Measurements from ENCODE around the gene CDK5R2. TPM values are rescaled to one million over a fixed set of nuclear protein-coding genes. Genes with fewer than 3 reads are reported as not detected.

Gene CDK5R2
- total RNA-seq, 6 experiments from 2014 or later = not detected

DNA sequence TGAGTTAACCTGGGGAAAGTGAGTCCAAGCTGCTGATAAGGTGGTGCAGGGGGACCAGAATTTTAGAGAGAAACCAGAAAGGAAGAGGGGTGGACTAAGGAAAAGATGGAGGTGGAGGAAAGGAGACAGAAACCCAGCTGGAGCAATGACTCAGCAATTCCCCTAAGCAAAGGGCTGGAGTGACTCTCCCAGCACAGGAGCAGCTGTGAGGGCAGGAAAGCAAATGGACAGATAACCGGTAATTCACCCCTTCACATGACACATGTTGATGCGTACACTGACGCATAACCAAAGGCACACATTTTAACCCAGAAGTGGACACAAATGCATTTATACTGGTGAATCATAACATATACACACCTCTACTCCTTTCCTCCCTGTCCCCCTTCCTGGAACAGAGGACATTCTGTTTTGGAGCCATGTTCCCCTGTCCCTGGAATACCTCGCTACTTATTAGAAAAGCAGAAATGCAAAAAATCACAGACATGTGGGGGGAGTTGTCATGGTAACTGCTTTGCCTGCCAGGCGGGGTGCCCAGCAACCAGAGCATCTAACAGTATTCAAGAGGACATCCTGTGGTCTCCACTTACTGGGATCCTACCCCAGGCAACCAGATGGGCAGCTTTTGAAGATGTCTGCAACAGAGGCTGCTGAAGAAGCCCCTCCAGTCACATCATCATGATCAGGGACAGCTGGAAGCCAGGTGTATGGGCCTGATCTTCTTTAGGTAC is 4.7 kb downstream of the CDK5R2 start:
- Histone ChIP-seq H3K9me3 (no peaks in the 10 kb centered on the region), H3K36me3 (no peaks in the 10 kb centered on the region), H3K4me1 (no peaks in the 10 kb centered on the region), H3K4me3 (no peak overlapping the region), H3K27me3 (peaks cover 0 to 16% of the 10 kb centered on the region in 2 donors), H3K27ac (no peak overlapping the region)
- TF ChIP-seq, protein P1, sequence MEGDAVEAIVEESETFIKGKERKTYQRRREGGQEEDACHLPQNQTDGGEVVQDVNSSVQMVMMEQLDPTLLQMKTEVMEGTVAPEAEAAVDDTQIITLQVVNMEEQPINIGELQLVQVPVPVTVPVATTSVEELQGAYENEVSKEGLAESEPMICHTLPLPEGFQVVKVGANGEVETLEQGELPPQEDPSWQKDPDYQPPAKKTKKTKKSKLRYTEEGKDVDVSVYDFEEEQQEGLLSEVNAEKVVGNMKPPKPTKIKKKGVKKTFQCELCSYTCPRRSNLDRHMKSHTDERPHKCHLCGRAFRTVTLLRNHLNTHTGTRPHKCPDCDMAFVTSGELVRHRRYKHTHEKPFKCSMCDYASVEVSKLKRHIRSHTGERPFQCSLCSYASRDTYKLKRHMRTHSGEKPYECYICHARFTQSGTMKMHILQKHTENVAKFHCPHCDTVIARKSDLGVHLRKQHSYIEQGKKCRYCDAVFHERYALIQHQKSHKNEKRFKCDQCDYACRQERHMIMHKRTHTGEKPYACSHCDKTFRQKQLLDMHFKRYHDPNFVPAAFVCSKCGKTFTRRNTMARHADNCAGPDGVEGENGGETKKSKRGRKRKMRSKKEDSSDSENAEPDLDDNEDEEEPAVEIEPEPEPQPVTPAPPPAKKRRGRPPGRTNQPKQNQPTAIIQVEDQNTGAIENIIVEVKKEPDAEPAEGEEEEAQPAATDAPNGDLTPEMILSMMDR (IDR thresholded peaks at IDR 0.05) = no peak
- no peak for TF ChIP-seq POLR2A (IDR thresholded peaks at IDR 0.05)
- peak in 1 of 3 donors; percentile 6 for DNase-seq
- intact Hi-C loops (cut with DNase I) = no loop called here
- WGBS (ENCODE audit: insufficient coverage, low coverage, low lambda C conversion rate, missing lambda C conversion rate) = 23% methylated on average over 5 of the region's 5 CpGs
- no peak for ATAC-seq

DNA sequence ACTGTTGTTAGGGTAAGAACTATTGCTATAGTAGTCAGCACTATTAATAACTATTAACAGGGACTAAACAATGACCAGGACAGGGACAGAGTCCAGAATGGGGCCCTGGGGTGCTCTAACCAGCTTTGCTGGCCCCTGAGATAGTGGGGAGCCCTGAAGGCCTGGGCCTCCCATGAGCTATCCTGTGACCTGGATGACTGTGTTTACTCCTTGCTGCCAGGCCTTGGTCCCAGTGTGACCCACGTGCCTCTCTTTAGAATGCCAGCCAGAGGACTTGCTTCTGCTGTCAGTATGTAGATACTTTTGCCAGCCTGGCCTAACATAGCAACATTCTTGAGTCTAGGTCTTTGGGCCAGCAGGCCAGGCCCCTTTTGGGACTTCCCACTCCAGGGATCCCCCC is 11.4 kb downstream of the CDK5R2 start:
- H3K27ac ChIP-seq = no peak overlapping the region
- no peak for TF ChIP-seq POLR2A (IDR thresholded peaks at IDR 0.05)
- TF ChIP-seq, protein P1 (IDR thresholded peaks at IDR 0.05) = no peak
- intact Hi-C loops (cut with DNase I) = no loop called here
- H3K4me3 ChIP-seq = no peak overlapping the region
- WGBS (ENCODE audit: insufficient coverage, low coverage, low lambda C conversion rate, missing lambda C conversion rate) = 13% methylated on average over 1 of the region's 1 CpG
- DNase-seq = no peak
- ATAC-seq = no peak
- no peaks in the 10 kb centered on the region for H3K4me1 ChIP-seq
- H3K9me3 ChIP-seq = no peaks in the 10 kb centered on the region
- no peaks in the 10 kb centered on the region for H3K27me3 ChIP-seq
- no peaks in the 10 kb centered on the region for H3K36me3 ChIP-seq

DNA sequence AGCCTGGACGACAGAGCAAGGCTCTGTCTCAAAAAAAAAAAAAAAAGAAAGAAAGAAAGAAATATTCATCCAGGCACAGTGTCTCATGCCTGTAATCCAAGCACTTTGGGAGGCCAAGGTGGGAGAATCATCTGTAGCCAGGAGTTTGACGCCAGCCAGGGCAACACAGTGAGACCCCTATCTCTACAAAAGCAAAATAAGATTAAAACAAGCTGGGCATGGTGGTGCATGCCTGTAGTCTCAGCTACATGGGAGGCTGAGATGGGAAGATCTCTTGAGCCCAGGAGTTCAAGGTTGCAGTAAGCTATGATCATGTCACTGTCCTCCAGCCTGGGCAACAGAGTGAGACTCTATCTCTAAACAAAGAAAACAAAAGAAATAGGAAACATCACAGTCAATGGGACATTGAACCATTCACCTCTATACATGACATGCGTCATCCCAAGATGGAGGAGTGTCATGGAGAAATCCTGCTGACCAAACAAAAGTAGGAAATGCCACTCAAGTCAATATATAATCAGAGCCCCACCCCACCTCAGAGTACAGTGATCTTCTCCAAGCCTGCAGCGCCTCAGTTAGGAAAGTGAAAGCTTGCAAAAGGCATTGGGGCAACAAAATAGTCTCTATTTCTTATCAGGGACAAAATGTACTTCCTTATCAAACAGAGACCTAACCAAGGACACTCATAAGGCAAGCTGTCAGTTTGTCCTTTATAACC is 15.8 kb downstream of the CDK5R2 start:
- TF ChIP-seq, protein P1 (IDR thresholded peaks at IDR 0.05) = no peak
- TF ChIP-seq POLR2A (IDR thresholded peaks at IDR 0.05) = no peak
- Histone ChIP-seq H3K4me3 (no peak overlapping the region), H3K27me3 (no peaks in the 10 kb centered on the region), H3K9me3 (no peaks in the 10 kb centered on the region), H3K4me1 (no peaks in the 10 kb centered on the region), H3K36me3 (no peaks in the 10 kb centered on the region), H3K27ac (no peak overlapping the region)
- DNase-seq = no peak
- intact Hi-C loops (cut with DNase I) = no loop called here
- 47% methylated on average over 4 of the region's 4 CpGs for WGBS (ENCODE audit: insufficient coverage, low coverage, low lambda C conversion rate, missing lambda C conversion rate)
- ATAC-seq = no peak

DNA sequence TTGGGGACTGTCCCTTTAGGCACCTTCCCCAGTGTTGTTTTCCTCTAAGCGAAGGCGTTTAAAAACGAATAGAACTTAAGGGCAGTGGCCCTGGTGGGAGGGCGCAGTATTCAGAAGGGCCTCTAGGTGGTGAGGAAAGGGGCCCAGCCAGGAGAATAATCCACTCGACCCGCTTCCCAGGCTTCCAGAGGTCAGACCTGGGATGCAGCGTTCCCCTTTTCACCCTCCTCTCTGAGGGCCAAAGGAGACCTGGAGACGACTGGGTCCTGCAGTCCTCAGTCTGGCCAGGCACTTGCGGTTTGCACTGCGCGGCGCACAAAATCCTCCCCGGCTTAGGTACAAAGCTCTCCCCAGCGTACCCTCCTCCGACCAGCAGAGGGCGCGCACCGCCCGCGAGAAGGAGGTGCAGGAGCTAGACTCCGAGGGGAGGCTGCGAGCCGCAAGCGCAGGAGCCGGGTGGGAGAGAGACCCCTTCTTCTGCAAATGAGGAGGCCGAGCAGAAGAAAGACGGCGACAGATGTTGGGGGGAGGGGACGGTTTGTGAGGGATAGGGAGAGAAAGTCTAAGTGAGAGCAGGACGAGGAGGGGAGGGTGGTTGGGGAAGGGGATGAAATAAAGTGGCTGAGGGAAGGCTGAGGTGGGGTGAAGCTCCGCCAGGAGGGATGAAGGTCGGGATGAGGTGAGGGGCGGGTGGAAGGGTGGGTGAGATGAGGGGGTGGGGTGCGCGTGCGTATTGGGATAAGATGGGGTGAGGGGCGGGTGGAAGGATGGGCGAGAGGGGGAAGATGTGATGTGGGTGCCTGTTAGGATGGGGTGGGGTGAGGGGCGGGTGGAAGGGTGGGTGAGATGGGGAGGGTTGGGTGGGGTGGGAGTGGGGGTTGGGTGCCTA is 20.6 kb downstream of the CDK5R2 start:
- DNase-seq = peak; percentile 82 to 84 (median 83)
- Histone ChIP-seq H3K9me3 (no peaks in the 10 kb centered on the region), H3K27me3 (peaks cover 14 to 31% of the 10 kb centered on the region in 2 donors), H3K36me3 (no peaks in the 10 kb centered on the region), H3K27ac (no peak overlapping the region), H3K4me1 (peaks cover 0 to 20% (median 3%) of the 10 kb centered on the region in 4 donors), H3K4me3 (no peak overlapping the region)
- WGBS (ENCODE audit: insufficient coverage, low coverage, low lambda C conversion rate, missing lambda C conversion rate) = 1% methylated on average over 35 of the region's 39 CpGs
- peak; percentile 92 to 94 (median 93) for ATAC-seq
- TF ChIP-seq, protein P1 (IDR thresholded peaks at IDR 0.05) = peak; percentile 83 to 94 (median 90)
- TF ChIP-seq POLR2A (IDR thresholded peaks at IDR 0.05) = no peak
- intact Hi-C loops (cut with DNase I) = no loop called here
